Measurements from ENCODE around the gene GINS2. TPM values are rescaled to one million over a fixed set of nuclear protein-coding genes. Genes with fewer than 3 reads are reported as not detected.

GINS2 gene
- polyA plus RNA-seq, 1 experiment: 5.5 TPM

- peaks cover 61% of the 10 kb centered on the region for H3K36me3 ChIP-seq (ENCODE audit: control insufficient read depth, insufficient read depth, low read length)
- no peaks in the 10 kb centered on the region for H3K27me3 ChIP-seq (ENCODE audit: control insufficient read depth, insufficient read depth, low read length)
- ChIA-PET CTCF (interaction anchor here (1.5 kb wide), 2 partner anchors 11 to 15 kb away, joined by 4 to 7 read pairs; no protein-coding TSS in a partner anchor), POLR2A (no interaction called here)
- no peak for TF ChIP-seq CTCF (IDR thresholded peaks at IDR 0.05; ENCODE audit: insufficient read depth, low read depth, low read length)
- no peak overlapping the region for H3K4me3 ChIP-seq (ENCODE audit: low read depth, low read length)
- no peak for DNase-seq (ENCODE audit: low read depth)
Observed at GRCh38 chr16:85657996-85658395, 30.8 kb downstream of the GINS2 start.

GRCh38 chr16:85657267-85657650, 31.5 kb downstream of the GINS2 start:
- H3K36me3 ChIP-seq (ENCODE audit: control insufficient read depth, insufficient read depth, low read length): peaks cover 54% of the 10 kb centered on the region
- no peak for DNase-seq (ENCODE audit: low read depth)
- ChIA-PET POLR2A (no interaction called here), CTCF (interaction anchor here (0.7 kb wide), 1 partner anchor 10 kb away, joined by 3 read pairs; no protein-coding TSS in a partner anchor)
- no peaks in the 10 kb centered on the region for H3K27me3 ChIP-seq (ENCODE audit: control insufficient read depth, insufficient read depth, low read length)
- no peak for TF ChIP-seq CTCF (IDR thresholded peaks at IDR 0.05; ENCODE audit: insufficient read depth, low read depth, low read length)
- no peak overlapping the region for H3K4me3 ChIP-seq (ENCODE audit: low read depth, low read length)

- no peak overlapping the region for H3K4me3 ChIP-seq (ENCODE audit: low read depth, low read length)
- no peaks in the 10 kb centered on the region for H3K27me3 ChIP-seq (ENCODE audit: control insufficient read depth, insufficient read depth, low read length)
- ChIA-PET POLR2A (interaction anchor here (0.5 kb wide), 1 partner anchor 64 kb away, joined by 3 read pairs; no protein-coding TSS in a partner anchor), CTCF (interaction anchor here (0.7 kb wide), 1 partner anchor 9 kb away, joined by 3 read pairs; no protein-coding TSS in a partner anchor)
- no peak for TF ChIP-seq CTCF (IDR thresholded peaks at IDR 0.05; ENCODE audit: insufficient read depth, low read depth, low read length)
- H3K36me3 ChIP-seq (ENCODE audit: control insufficient read depth, insufficient read depth, low read length): peaks cover 49% of the 10 kb centered on the region
- no peak for DNase-seq (ENCODE audit: low read depth)
Observed at GRCh38 chr16:85656351-85657266, 32.1 kb downstream of the GINS2 start.

- DNase-seq (ENCODE audit: low read depth): no peak
- Histone ChIP-seq H3K27me3 (ENCODE audit: control insufficient read depth, insufficient read depth, low read length) (no peaks in the 10 kb centered on the region), H3K36me3 (ENCODE audit: control insufficient read depth, insufficient read depth, low read length) (peaks cover 48% of the 10 kb centered on the region), H3K4me3 (ENCODE audit: low read depth, low read length) (no peak overlapping the region)
- no peak for TF ChIP-seq CTCF (IDR thresholded peaks at IDR 0.05; ENCODE audit: insufficient read depth, low read depth, low read length)
- POLR2A ChIA-PET: no interaction called here
- CTCF ChIA-PET: interaction anchor here (0.5 to 0.7 kb wide), 2 partner anchors 35 to 46 kb away, joined by 3 to 4 read pairs; no protein-coding TSS in a partner anchor
Observed at GRCh38 chr16:85655216-85656129, 33.3 kb downstream of the GINS2 start.
